Parathyroid adenoma (tissue), 2 donors: Measurements from ENCODE around the gene COBLL1.

ENCODE experiments used
- H2AFZ ChIP-seq: fragments of 300-600 bp; sonication (generic); one replicate; pipeline ENCODE4 v1.7.0; 2017; ENCODE audit warnings: antibody characterized with exemption, mild to moderate bottlenecking
- H3K27ac ChIP-seq: fragments of 300-600 bp; sonication (generic); one replicate; pipeline ENCODE4 v1.7.0; 2017
- H3K27me3 ChIP-seq: fragments of 300-600 bp; sonication (generic); one replicate; pipeline ENCODE4 v1.7.0; 2017; ENCODE audit warnings: low read length; ENCODE audit not compliant: control insufficient read depth, insufficient read depth
- H3K36me3 ChIP-seq: fragments of 300-600 bp; sonication (generic); one replicate; pipeline ENCODE4 v1.7.0; 2017; ENCODE audit warnings: low read length; ENCODE audit not compliant: control insufficient read depth, insufficient read depth
- H3K4me1 ChIP-seq: fragments of 300-600 bp; sonication (generic); one replicate; pipeline ENCODE4 v1.7.0; 2017; ENCODE audit warnings: control low read depth
- H3K4me2 ChIP-seq: fragments of 300-600 bp; sonication (generic); one replicate; pipeline ENCODE4 v1.7.0; 2017; ENCODE audit warnings: low read length
- H3K4me3 ChIP-seq: fragments of 300-600 bp; sonication (generic); one replicate; pipeline ENCODE4 v1.7.0; 2017; ENCODE audit warnings: low read depth, low read length
- H3K79me2 ChIP-seq: fragments of 300-600 bp; sonication (generic); one replicate; pipeline ENCODE4 v1.7.0; 2017; ENCODE audit warnings: control low read depth
- H3K9ac ChIP-seq: fragments of 300-600 bp; sonication (generic); one replicate; pipeline ENCODE4 v1.7.0; 2017; ENCODE audit warnings: mild to moderate bottlenecking
- H3K9me3 ChIP-seq: fragments of 300-600 bp; sonication (generic); one replicate; pipeline ENCODE4 v1.7.0; 2017; ENCODE audit warnings: low read length; ENCODE audit not compliant: control insufficient read depth
- CTCF ChIP-seq: fragments of 300-600 bp; sonication (generic); IDR thresholded peaks from one replicate; pipeline ENCODE4 v1.7.0; 2017; ENCODE audit warnings: antibody characterized with exemption, mild to moderate bottlenecking
- donor health status: primary hyperparathyroidism.

The COBLL1 gene

GRCh38 chr2:164747783-164748433 lies 93.7 kb downstream of the COBLL1 start:
- Histone ChIP-seq H3K9ac (no peak overlapping the region), H3K27ac (no peak overlapping the region), H3K27me3 (no peaks in the 10 kb centered on the region), H3K4me1 (no peaks in the 10 kb centered on the region), H3K36me3 (no peaks in the 10 kb centered on the region), H3K4me3 (no peak overlapping the region), H3K4me2 (no peak overlapping the region), H3K79me2 (no peaks in the 10 kb centered on the region), H2AFZ (no peak overlapping the region), H3K9me3 (no peaks in the 10 kb centered on the region)
- TF ChIP-seq CTCF = no peak

- H3K36me3 ChIP-seq = no peaks in the 10 kb centered on the region
- no peak for TF ChIP-seq CTCF
- H3K4me3 ChIP-seq = no peak overlapping the region
- H3K27me3 ChIP-seq = no peaks in the 10 kb centered on the region
- H3K9me3 ChIP-seq = no peaks in the 10 kb centered on the region
- no peak overlapping the region for H3K4me2 ChIP-seq
- H3K4me1 ChIP-seq = no peaks in the 10 kb centered on the region
- no peak overlapping the region for H3K9ac ChIP-seq
- H2AFZ ChIP-seq = no peak overlapping the region
- H3K79me2 ChIP-seq = no peaks in the 10 kb centered on the region
- H3K27ac ChIP-seq = no peak overlapping the region
Observed at GRCh38 chr2:164747140-164747539, 94.5 kb downstream of the COBLL1 start.

GRCh38 chr2:164746713-164747112 lies 94.9 kb downstream of the COBLL1 start:
- no peak for TF ChIP-seq CTCF
- no peak overlapping the region for H3K4me3 ChIP-seq
- H3K27me3 ChIP-seq = no peaks in the 10 kb centered on the region
- no peaks in the 10 kb centered on the region for H3K36me3 ChIP-seq
- H3K9ac ChIP-seq = no peak overlapping the region
- H3K9me3 ChIP-seq = no peaks in the 10 kb centered on the region
- no peaks in the 10 kb centered on the region for H3K4me1 ChIP-seq
- no peak overlapping the region for H3K27ac ChIP-seq
- no peak overlapping the region for H3K4me2 ChIP-seq
- H2AFZ ChIP-seq = no peak overlapping the region
- H3K79me2 ChIP-seq = no peaks in the 10 kb centered on the region

- Histone ChIP-seq H3K27ac (no peak overlapping the region), H3K79me2 (no peaks in the 10 kb centered on the region), H3K4me1 (no peaks in the 10 kb centered on the region), H2AFZ (no peak overlapping the region), H3K4me2 (no peak overlapping the region), H3K36me3 (no peaks in the 10 kb centered on the region), H3K27me3 (no peaks in the 10 kb centered on the region), H3K4me3 (no peak overlapping the region), H3K9ac (no peak overlapping the region), H3K9me3 (no peaks in the 10 kb centered on the region)
- TF ChIP-seq CTCF = no peak
Observed at GRCh38 chr2:164745012-164745797, 96.4 kb downstream of the COBLL1 start.
